ACC112 (cell line): ENCODE measurements around the gene CCNL2.
"Not testable (repeated sequence)": the region's sequence is repeated elsewhere in the genome, so short reads cannot be mapped to it uniquely, and the experiment has no call there.

ENCODE experiments used
- H2AFZ ChIP-seq: fragments of 200-600 bp; sonication (generic); one replicate; pipeline ENCODE4 v1.6.0; 2017; ENCODE audit warnings: antibody characterized with exemption, low read length; ENCODE audit not compliant: unreplicated experiment
- H3K27ac ChIP-seq: fragments of 200-600 bp; sonication (generic); 2 replicates; pipeline ENCODE4 v1.5.1; 2014; ENCODE audit warnings: low read depth, mild to moderate bottlenecking, antibody characterized with exemption, low read length, moderate library complexity
- H3K27me3 ChIP-seq: fragments of 200-600 bp; sonication (generic); 2 replicates; pipeline ENCODE4 v1.6.1; 2014; ENCODE audit warnings: mild to moderate bottlenecking, antibody characterized with exemption, low read length, moderate library complexity, mixed read lengths; ENCODE audit not compliant: insufficient read depth
- H3K36me3 ChIP-seq: fragments of 200-600 bp; sonication (generic); 2 replicates; pipeline ENCODE4 v1.6.1; 2016; ENCODE audit warnings: mild to moderate bottlenecking, antibody characterized with exemption, low read length, moderate library complexity, mixed read lengths; ENCODE audit not compliant: insufficient read depth
- H3K4me1 ChIP-seq: fragments of 200-600 bp; sonication (generic); one replicate; pipeline ENCODE4 v1.6.1; 2016; ENCODE audit warnings: low read length, mixed read lengths; ENCODE audit not compliant: insufficient read depth, unreplicated experiment, control insufficient read depth
- H3K4me3 ChIP-seq: fragments of 200-600 bp; sonication (generic); 2 replicates; pipeline ENCODE4 v1.5.1; 2014; ENCODE audit warnings: mild to moderate bottlenecking, low read depth, low read length
- H3K79me2 ChIP-seq: fragments of 200-600 bp; sonication (generic); one replicate; pipeline ENCODE4 v1.6.0; 2016; ENCODE audit warnings: low read length; ENCODE audit not compliant: control insufficient read depth, unreplicated experiment, insufficient read depth

CCNL2 gene

GRCh38 chr1:1406101-1406820 lies 7.1 kb upstream of the CCNL2 start:
- Histone ChIP-seq H3K79me2 (peaks cover 55% of the 10 kb centered on the region), H3K4me1 (peaks cover 12% of the 10 kb centered on the region), H3K4me3 (peak overlapping the region; percentile 91), H3K27me3 (no peaks in the 10 kb centered on the region), H2AFZ (no peak overlapping the region), H3K36me3 (peaks cover 17% of the 10 kb centered on the region), H3K27ac (peak overlapping the region; percentile 67; the same call in 1 of the 2 replicates)

DNA sequence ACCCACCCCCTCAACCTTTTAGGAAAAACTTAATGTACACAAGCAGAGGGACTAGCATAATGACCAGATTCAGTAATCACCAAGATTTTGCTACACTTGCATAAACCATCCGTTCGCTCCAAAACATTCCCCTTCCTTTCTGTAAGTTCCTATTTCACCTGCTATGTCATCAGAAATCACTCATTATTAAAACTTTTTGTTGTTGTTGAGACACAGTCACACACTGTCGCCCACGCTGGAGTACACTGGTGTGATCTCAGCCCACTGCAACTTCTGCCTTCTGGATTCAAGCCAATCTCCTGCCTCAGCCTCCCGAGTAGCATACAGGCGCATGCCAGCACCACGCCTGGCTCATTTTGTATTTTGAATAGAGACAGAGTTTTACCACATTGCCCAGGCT lies 4.5 kb upstream of the CCNL2 start:
- no peak overlapping the region for H3K4me3 ChIP-seq
- H3K27ac ChIP-seq, result no peak overlapping the region
- no peaks in the 10 kb centered on the region for H3K27me3 ChIP-seq
- H3K36me3 ChIP-seq, result peaks cover 21% of the 10 kb centered on the region; the same call in 1 of the 2 replicates
- peaks cover 24% of the 10 kb centered on the region for H3K4me1 ChIP-seq
- peaks cover 70% of the 10 kb centered on the region for H3K79me2 ChIP-seq
- H2AFZ ChIP-seq, result no peak overlapping the region

DNA sequence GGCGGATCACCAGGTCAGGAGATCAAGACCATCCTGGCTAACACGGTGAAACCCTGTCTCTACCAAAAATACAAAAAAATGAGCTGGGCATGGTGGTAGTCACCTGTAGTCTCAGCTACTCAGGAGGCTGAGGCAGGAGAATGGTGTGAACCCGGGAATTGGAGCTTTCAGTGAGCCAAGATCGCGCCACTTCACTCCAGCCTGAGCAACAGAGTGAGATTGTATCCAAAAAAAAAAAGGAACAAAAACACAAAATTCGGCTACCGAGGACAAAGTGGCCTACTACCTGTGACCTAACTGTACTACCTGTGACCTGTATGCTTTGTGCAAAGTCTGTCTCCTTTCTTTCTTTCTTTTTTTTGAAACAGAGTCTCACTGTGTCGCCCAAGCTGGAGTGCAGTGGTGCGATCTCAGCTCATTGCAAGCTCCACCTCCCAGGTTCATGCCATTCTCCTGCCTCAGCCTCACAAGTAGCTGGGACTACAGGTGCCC lies 3.8 kb upstream of the CCNL2 start:
- not testable (repeated sequence) for H3K27ac ChIP-seq, H3K4me3 ChIP-seq, H3K27me3 ChIP-seq, H2AFZ ChIP-seq
- Histone ChIP-seq H3K36me3 (peaks cover 22% of the 10 kb centered on the region; the same call in 1 of the 2 replicates), H3K79me2 (peaks cover 70% of the 10 kb centered on the region), H3K4me1 (peaks cover 22% of the 10 kb centered on the region)

DNA sequence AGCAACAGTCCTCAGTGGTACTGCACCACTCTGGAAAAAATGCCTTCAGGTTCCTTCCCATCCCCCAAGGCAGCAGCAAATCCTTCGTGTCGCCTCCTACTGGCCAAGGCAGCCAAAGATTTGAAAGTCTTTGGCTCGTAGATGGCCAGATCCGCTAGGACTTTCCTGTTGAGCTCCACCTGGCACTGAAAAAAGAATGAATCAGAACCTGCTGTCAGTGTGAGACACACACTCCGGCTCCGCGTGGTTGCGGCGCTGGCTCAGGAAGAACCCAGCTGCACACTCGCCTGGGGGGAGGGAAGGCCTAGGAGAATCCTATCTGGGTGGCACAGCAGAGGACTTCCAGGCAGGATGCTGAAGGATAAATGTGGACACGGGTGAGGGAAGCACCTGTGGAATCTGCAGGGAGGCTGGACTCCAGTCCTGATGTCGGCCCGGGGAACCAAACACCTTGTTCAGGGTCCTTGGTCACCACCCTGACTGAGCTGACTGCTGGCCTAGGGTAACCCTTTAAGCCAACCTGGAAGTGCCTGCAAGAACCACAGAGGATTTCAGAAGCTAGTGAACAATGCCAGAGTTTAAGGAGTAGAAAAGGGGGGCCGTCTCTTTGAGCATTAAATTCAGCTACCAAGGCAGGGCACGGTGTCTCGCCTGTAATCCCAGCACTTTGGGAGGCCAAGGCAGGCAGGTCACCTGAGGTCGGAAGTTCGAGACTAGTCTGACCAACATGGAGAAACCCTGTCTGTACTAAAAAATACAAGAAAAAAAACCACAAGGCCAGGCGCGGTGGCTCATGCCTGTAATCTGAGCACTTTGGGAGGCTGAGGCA lies 3.2 kb upstream of the CCNL2 start:
- Histone ChIP-seq H3K4me1 (peaks cover 28% of the 10 kb centered on the region), H3K79me2 (peaks cover 70% of the 10 kb centered on the region), H3K4me3 (no peak overlapping the region), H3K27me3 (no peaks in the 10 kb centered on the region), H2AFZ (no peak overlapping the region), H3K27ac (no peak overlapping the region), H3K36me3 (peaks cover 27% of the 10 kb centered on the region)

DNA sequence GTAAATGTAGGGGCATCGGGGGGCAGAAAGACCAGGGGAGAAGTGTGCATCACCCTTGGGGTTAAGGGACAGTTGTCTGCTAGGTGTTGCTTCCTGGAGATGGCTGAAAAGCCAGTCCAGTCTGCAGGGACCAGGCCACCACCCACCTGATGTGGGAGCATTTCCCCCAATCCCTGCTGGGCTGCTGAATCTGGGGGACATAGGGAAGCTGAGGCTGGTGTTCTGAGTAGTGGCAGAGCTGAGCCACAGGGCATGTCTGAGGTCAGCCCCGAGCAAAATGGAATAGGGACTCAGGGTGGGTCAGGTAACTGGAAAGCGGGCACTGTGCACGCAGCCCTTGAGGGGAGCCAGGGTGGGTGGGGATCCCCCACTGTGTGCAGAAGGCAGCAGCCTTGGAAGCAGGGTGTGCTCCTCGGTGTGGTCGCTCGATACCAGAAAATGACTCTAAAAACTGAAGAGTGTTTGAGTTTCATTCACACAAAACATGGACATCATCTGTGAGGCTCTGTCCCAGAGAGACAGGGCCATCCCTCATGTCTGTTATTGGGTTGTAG lies 2.4 kb upstream of the CCNL2 start:
- peaks cover 29% of the 10 kb centered on the region for H3K4me1 ChIP-seq
- peaks cover 32% of the 10 kb centered on the region for H3K36me3 ChIP-seq
- H3K27me3 ChIP-seq, result no peaks in the 10 kb centered on the region
- no peak overlapping the region for H2AFZ ChIP-seq
- H3K4me3 ChIP-seq, result no peak overlapping the region; the same call in 1 of the 2 replicates
- H3K27ac ChIP-seq, result no peak overlapping the region
- H3K79me2 ChIP-seq, result peaks cover 68% of the 10 kb centered on the region

GRCh38 chr1:1400576-1401456 lies 1.7 kb upstream of the CCNL2 start:
- no peak overlapping the region for H2AFZ ChIP-seq
- H3K4me1 ChIP-seq, result peaks cover 25% of the 10 kb centered on the region
- peaks cover 32% of the 10 kb centered on the region for H3K36me3 ChIP-seq
- H3K4me3 ChIP-seq, result peak overlapping the region; percentile 89
- H3K27ac ChIP-seq, result 0 out of 2 replicates have a peak overlapping the region, but pooled peaks have one; percentile 46
- no peaks in the 10 kb centered on the region for H3K27me3 ChIP-seq
- H3K79me2 ChIP-seq, result peaks cover 61% of the 10 kb centered on the region

DNA sequence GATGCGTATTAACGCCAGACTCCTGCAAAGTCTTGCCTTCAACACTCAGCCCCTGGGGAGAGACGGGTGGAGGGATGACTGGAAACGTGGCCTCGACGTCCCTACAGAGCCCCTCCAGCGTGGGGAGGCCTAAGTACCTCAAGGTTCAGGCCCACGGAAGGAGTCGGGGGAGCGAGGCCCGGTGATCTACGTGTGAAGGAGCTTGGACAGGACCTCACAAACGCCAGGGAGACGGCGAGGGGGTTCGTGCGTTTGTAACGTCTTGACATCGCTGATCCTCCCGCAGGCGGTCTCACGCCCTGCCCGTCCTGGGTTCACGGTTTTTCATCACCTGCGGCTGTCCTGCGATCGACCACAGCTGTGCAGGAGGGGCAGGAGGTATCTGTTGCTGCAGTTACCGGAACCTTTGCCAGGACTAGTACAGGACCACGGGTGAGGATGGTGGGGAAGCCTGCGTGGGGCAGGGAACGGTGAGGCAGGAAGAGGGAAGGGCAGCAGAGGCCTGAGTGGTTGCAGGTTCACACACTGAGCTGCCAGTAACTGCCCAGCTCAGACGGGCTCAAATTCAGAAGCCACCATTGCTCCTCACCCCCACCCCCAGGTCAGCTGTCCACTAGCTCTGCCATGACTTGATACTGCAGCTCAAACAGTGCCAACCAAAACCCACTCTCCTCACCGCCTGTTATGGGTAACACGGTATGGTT lies 889 bp upstream of the CCNL2 start:
- Histone ChIP-seq H3K4me3 (peak overlapping the region; percentile 89), H3K4me1 (peaks cover 21% of the 10 kb centered on the region), H3K79me2 (peaks cover 61% of the 10 kb centered on the region), H3K27ac (peak overlapping the region; percentile 46; the same call in 1 of the 2 replicates), H3K27me3 (no peaks in the 10 kb centered on the region), H2AFZ (no peak overlapping the region), H3K36me3 (peaks cover 30% of the 10 kb centered on the region)

- peak overlapping the region; percentile 59 for H3K27ac ChIP-seq
- H3K4me3 ChIP-seq, result peak overlapping the region; percentile 89
- peaks cover 65% of the 10 kb centered on the region for H3K79me2 ChIP-seq
- H3K4me1 ChIP-seq, result peaks cover 21% of the 10 kb centered on the region
- peaks cover 35% of the 10 kb centered on the region for H3K36me3 ChIP-seq
- no peaks in the 10 kb centered on the region for H3K27me3 ChIP-seq
- H2AFZ ChIP-seq, result peak overlapping the region; percentile 67
Measured at GRCh38 chr1:1398677-1399186, 403 bp downstream of the CCNL2 start.

- Histone ChIP-seq H3K36me3 (peaks cover 35% of the 10 kb centered on the region), H3K79me2 (peaks cover 72% of the 10 kb centered on the region), H2AFZ (no peak overlapping the region), H3K27me3 (no peaks in the 10 kb centered on the region), H3K27ac (peak overlapping the region; percentile 59), H3K4me1 (peaks cover 21% of the 10 kb centered on the region), H3K4me3 (peak overlapping the region; percentile 89)
Measured at GRCh38 chr1:1397839-1398523, 1.2 kb downstream of the CCNL2 start.
